Activated CD4-positive, alpha-beta T cell treated with anti-CD3 and anti-CD28 coated beads, Interleukin-2, amount 10 ng/mL, durations not matched to agents 24 days and 14 days (primary cell): ENCODE measurements around the gene PRKCA. TPM values are rescaled to one million over a fixed set of nuclear protein-coding genes. Genes with fewer than 3 reads are reported as not detected.

Source experiments
- DNase-seq: peaks from one replicate; pipeline ENCODE4 v3.0.0; 2022
- H3K27ac Mint-ChIP-seq: one replicate; pipeline ENCODE4 v1.8.0; 2022; ENCODE audit warnings: mild to moderate bottlenecking, mixed read lengths
- H3K27me3 Mint-ChIP-seq: one replicate; pipeline ENCODE4 v1.8.0; 2022; ENCODE audit warnings: mixed read lengths
- H3K36me3 Mint-ChIP-seq: one replicate; pipeline ENCODE4 v1.8.0; 2022; ENCODE audit warnings: low read depth, mild to moderate bottlenecking, mixed read lengths
- H3K4me1 Mint-ChIP-seq: one replicate; pipeline ENCODE4 v1.8.0; 2021; ENCODE audit warnings: mixed read lengths
- H3K4me3 Mint-ChIP-seq: one replicate; pipeline ENCODE4 v1.8.0; 2022; ENCODE audit warnings: mild to moderate bottlenecking, moderate library complexity, mixed read lengths
- H3K9me3 Mint-ChIP-seq: one replicate; pipeline ENCODE4 v1.8.0; 2021; ENCODE audit warnings: mixed read lengths
- intact Hi-C: fragments of 100-400 bp; cut with micrococcal nuclease; formaldehyde crosslinking; loops from one replicate; pipeline ENCODE4 v1.15.1; 2023
- total RNA-seq: library from RNA; stranded (reverse); gene quantifications from 2 replicates; pipeline ENCODE4 v1.2.3, GENCODE V29; 2022

Gene PRKCA
- total RNA-seq, 1 donor from 2014 or later: 164 TPM

GRCh38 chr17:66730461-66730923 lies 428.1 kb downstream of the PRKCA start:
- H3K27ac Mint-ChIP-seq: peak overlapping the region; percentile 48
- intact Hi-C loops: no loop called here
- DNase-seq: no peak
- H3K4me1 Mint-ChIP-seq: peaks cover 17% of the 10 kb centered on the region
- H3K36me3 Mint-ChIP-seq: peaks cover 34% of the 10 kb centered on the region
- H3K9me3 Mint-ChIP-seq: no peaks in the 10 kb centered on the region
- H3K4me3 Mint-ChIP-seq: no peak overlapping the region
- no peaks in the 10 kb centered on the region for H3K27me3 Mint-ChIP-seq

- H3K4me1 Mint-ChIP-seq: peaks cover 10% of the 10 kb centered on the region
- intact Hi-C loops: no loop called here
- H3K4me3 Mint-ChIP-seq: no peak overlapping the region
- no peaks in the 10 kb centered on the region for H3K27me3 Mint-ChIP-seq
- H3K9me3 Mint-ChIP-seq: no peaks in the 10 kb centered on the region
- no peak for DNase-seq
- H3K27ac Mint-ChIP-seq: no peak overlapping the region
- peaks cover 51% of the 10 kb centered on the region for H3K36me3 Mint-ChIP-seq
Observed at GRCh38 chr17:66733759-66734158, 431.3 kb downstream of the PRKCA start.

- intact Hi-C loops: no loop called here
- Mint-ChIP-seq H3K27ac (peak overlapping the region; percentile 5), H3K4me1 (peaks cover 10% of the 10 kb centered on the region), H3K9me3 (no peaks in the 10 kb centered on the region), H3K27me3 (no peaks in the 10 kb centered on the region), H3K36me3 (peaks cover 51% of the 10 kb centered on the region), H3K4me3 (no peak overlapping the region)
- no peak for DNase-seq
Observed at GRCh38 chr17:66734186-66734943, 432.0 kb downstream of the PRKCA start.

GRCh38 chr17:66737524-66737923 lies 435.1 kb downstream of the PRKCA start:
- Mint-ChIP-seq H3K4me1 (peaks cover 3% of the 10 kb centered on the region), H3K36me3 (peaks cover 56% of the 10 kb centered on the region), H3K27me3 (no peaks in the 10 kb centered on the region), H3K4me3 (no peak overlapping the region), H3K27ac (no peak overlapping the region), H3K9me3 (no peaks in the 10 kb centered on the region)
- intact Hi-C loops: no loop called here
- no peak for DNase-seq

- intact Hi-C loops: no loop called here
- H3K27ac Mint-ChIP-seq: no peak overlapping the region
- no peaks in the 10 kb centered on the region for H3K9me3 Mint-ChIP-seq
- peaks cover 56% of the 10 kb centered on the region for H3K36me3 Mint-ChIP-seq
- H3K4me3 Mint-ChIP-seq: no peak overlapping the region
- H3K27me3 Mint-ChIP-seq: no peaks in the 10 kb centered on the region
- no peak for DNase-seq
- H3K4me1 Mint-ChIP-seq: peaks cover under 1% of the 10 kb centered on the region
Observed at GRCh38 chr17:66738301-66738700, 435.9 kb downstream of the PRKCA start.

- Mint-ChIP-seq H3K9me3 (no peaks in the 10 kb centered on the region), H3K4me1 (no peaks in the 10 kb centered on the region), H3K27ac (peak overlapping the region; percentile 39), H3K27me3 (no peaks in the 10 kb centered on the region), H3K4me3 (no peak overlapping the region), H3K36me3 (peaks cover 53% of the 10 kb centered on the region)
- intact Hi-C loops: no loop called here
- DNase-seq: no peak
Observed at GRCh38 chr17:66739553-66739952, 437.1 kb downstream of the PRKCA start.

GRCh38 chr17:66740226-66740625 lies 437.8 kb downstream of the PRKCA start:
- peaks cover 56% of the 10 kb centered on the region for H3K36me3 Mint-ChIP-seq
- H3K9me3 Mint-ChIP-seq: no peaks in the 10 kb centered on the region
- DNase-seq: no peak
- H3K27ac Mint-ChIP-seq: peak overlapping the region; percentile 4
- no peaks in the 10 kb centered on the region for H3K27me3 Mint-ChIP-seq
- H3K4me1 Mint-ChIP-seq: no peaks in the 10 kb centered on the region
- no peak overlapping the region for H3K4me3 Mint-ChIP-seq
- intact Hi-C loops: no loop called here

GRCh38 chr17:66743511-66743910 lies 441.1 kb downstream of the PRKCA start:
- Mint-ChIP-seq H3K27ac (no peak overlapping the region), H3K27me3 (no peaks in the 10 kb centered on the region), H3K9me3 (no peaks in the 10 kb centered on the region), H3K4me3 (no peak overlapping the region), H3K36me3 (peaks cover 46% of the 10 kb centered on the region), H3K4me1 (no peaks in the 10 kb centered on the region)
- no peak for DNase-seq
- intact Hi-C loops: no loop called here

- DNase-seq: no peak
- Mint-ChIP-seq H3K27me3 (no peaks in the 10 kb centered on the region), H3K9me3 (no peaks in the 10 kb centered on the region), H3K36me3 (peaks cover 44% of the 10 kb centered on the region), H3K4me1 (no peaks in the 10 kb centered on the region), H3K27ac (no peak overlapping the region), H3K4me3 (no peak overlapping the region)
- intact Hi-C loops: no loop called here
Observed at GRCh38 chr17:66746736-66747135, 444.3 kb downstream of the PRKCA start.

GRCh38 chr17:66747578-66748275 lies 445.3 kb downstream of the PRKCA start:
- intact Hi-C loops: no loop called here
- peaks cover 38% of the 10 kb centered on the region for H3K36me3 Mint-ChIP-seq
- no peak overlapping the region for H3K4me3 Mint-ChIP-seq
- no peak overlapping the region for H3K27ac Mint-ChIP-seq
- H3K9me3 Mint-ChIP-seq: no peaks in the 10 kb centered on the region
- DNase-seq: no peak
- H3K4me1 Mint-ChIP-seq: no peaks in the 10 kb centered on the region
- H3K27me3 Mint-ChIP-seq: no peaks in the 10 kb centered on the region

GRCh38 chr17:66748578-66748977 lies 446.2 kb downstream of the PRKCA start:
- H3K27me3 Mint-ChIP-seq: no peaks in the 10 kb centered on the region
- H3K4me1 Mint-ChIP-seq: no peaks in the 10 kb centered on the region
- intact Hi-C loops: no loop called here
- no peak for DNase-seq
- no peaks in the 10 kb centered on the region for H3K9me3 Mint-ChIP-seq
- H3K27ac Mint-ChIP-seq: no peak overlapping the region
- peaks cover 33% of the 10 kb centered on the region for H3K36me3 Mint-ChIP-seq
- no peak overlapping the region for H3K4me3 Mint-ChIP-seq

- H3K9me3 Mint-ChIP-seq: no peaks in the 10 kb centered on the region
- H3K4me3 Mint-ChIP-seq: no peak overlapping the region
- H3K4me1 Mint-ChIP-seq: no peaks in the 10 kb centered on the region
- H3K36me3 Mint-ChIP-seq: peaks cover 35% of the 10 kb centered on the region
- DNase-seq: no peak
- H3K27ac Mint-ChIP-seq: no peak overlapping the region
- no peaks in the 10 kb centered on the region for H3K27me3 Mint-ChIP-seq
- intact Hi-C loops: no loop called here
Observed at GRCh38 chr17:66749217-66749832, 446.9 kb downstream of the PRKCA start.

GRCh38 chr17:66750116-66750515 lies 447.7 kb downstream of the PRKCA start:
- no peaks in the 10 kb centered on the region for H3K4me1 Mint-ChIP-seq
- DNase-seq: no peak
- intact Hi-C loops: no loop called here
- H3K27me3 Mint-ChIP-seq: no peaks in the 10 kb centered on the region
- H3K36me3 Mint-ChIP-seq: peaks cover 39% of the 10 kb centered on the region
- no peaks in the 10 kb centered on the region for H3K9me3 Mint-ChIP-seq
- no peak overlapping the region for H3K27ac Mint-ChIP-seq
- no peak overlapping the region for H3K4me3 Mint-ChIP-seq
